ENCODE measurements around the gene EDC4.

EDC4 gene

GRCh38 chr16:67872131-67872630, 671 bp upstream of the EDC4 start:
- peaks cover 11% of the 10 kb centered on the region for H3K4me1 ChIP-seq (ENCODE audit: control insufficient read depth, insufficient read depth, low read length)
- peaks cover 17% of the 10 kb centered on the region for H3K36me3 ChIP-seq (ENCODE audit: control insufficient read depth, insufficient read depth, low read length)
- peak overlapping the region; percentile 74 for H3K27ac ChIP-seq (ENCODE audit: low read depth, low read length)
- H3K4me3 ChIP-seq (ENCODE audit: low read length) = peak overlapping the region; percentile 92
- H3K27me3 ChIP-seq (ENCODE audit: control insufficient read depth, insufficient read depth, low read length) = no peaks in the 10 kb centered on the region
- H3K9ac ChIP-seq (ENCODE audit: low read length) = peak overlapping the region; percentile 40

GRCh38 chr16:67873435-67874370, 851 bp downstream of the EDC4 start:
- Histone ChIP-seq H3K27me3 (ENCODE audit: control insufficient read depth, insufficient read depth, low read length) (no peaks in the 10 kb centered on the region), H3K9ac (ENCODE audit: low read length) (peak overlapping the region; percentile 76), H3K4me3 (ENCODE audit: low read length) (peak overlapping the region; percentile 92), H3K4me1 (ENCODE audit: control insufficient read depth, insufficient read depth, low read length) (peaks cover 11% of the 10 kb centered on the region), H3K36me3 (ENCODE audit: control insufficient read depth, insufficient read depth, low read length) (peaks cover 27% of the 10 kb centered on the region), H3K27ac (ENCODE audit: low read depth, low read length) (peak overlapping the region; percentile 74)

DNA sequence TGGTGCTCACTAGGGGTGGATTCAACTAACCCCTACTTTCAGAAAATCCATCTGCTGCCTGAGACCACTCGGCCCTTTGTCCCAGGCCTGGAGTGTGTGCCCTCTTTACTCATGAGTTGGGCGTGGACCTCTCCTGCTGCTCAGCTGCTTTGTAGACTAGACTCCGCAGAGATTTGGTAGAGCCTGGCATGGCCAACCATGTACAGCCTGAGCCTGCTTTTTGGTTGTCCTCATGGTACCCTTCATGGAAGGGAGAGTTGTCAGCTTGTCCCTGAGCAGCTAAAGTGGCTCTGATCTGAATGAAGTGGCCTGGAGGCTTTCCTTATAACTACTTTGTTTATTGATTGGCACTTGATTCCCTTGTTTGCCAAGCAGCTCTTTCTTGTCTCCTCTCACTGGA, 1.5 kb downstream of the EDC4 start:
- Histone ChIP-seq H3K4me3 (ENCODE audit: low read length) (peak overlapping the region; percentile 92), H3K4me1 (ENCODE audit: control insufficient read depth, insufficient read depth, low read length) (peaks cover 11% of the 10 kb centered on the region), H3K27ac (ENCODE audit: low read depth, low read length) (no peak overlapping the region), H3K9ac (ENCODE audit: low read length) (no peak overlapping the region), H3K27me3 (ENCODE audit: control insufficient read depth, insufficient read depth, low read length) (no peaks in the 10 kb centered on the region), H3K36me3 (ENCODE audit: control insufficient read depth, insufficient read depth, low read length) (peaks cover 33% of the 10 kb centered on the region)

GRCh38 chr16:67877064-67877463, 4.2 kb downstream of the EDC4 start:
- H3K9ac ChIP-seq (ENCODE audit: low read length) = no peak overlapping the region
- no peak overlapping the region for H3K27ac ChIP-seq (ENCODE audit: low read depth, low read length)
- no peak overlapping the region for H3K4me3 ChIP-seq (ENCODE audit: low read length)
- H3K27me3 ChIP-seq (ENCODE audit: control insufficient read depth, insufficient read depth, low read length) = no peaks in the 10 kb centered on the region
- peaks cover 59% of the 10 kb centered on the region for H3K36me3 ChIP-seq (ENCODE audit: control insufficient read depth, insufficient read depth, low read length)
- H3K4me1 ChIP-seq (ENCODE audit: control insufficient read depth, insufficient read depth, low read length) = peaks cover 11% of the 10 kb centered on the region

DNA sequence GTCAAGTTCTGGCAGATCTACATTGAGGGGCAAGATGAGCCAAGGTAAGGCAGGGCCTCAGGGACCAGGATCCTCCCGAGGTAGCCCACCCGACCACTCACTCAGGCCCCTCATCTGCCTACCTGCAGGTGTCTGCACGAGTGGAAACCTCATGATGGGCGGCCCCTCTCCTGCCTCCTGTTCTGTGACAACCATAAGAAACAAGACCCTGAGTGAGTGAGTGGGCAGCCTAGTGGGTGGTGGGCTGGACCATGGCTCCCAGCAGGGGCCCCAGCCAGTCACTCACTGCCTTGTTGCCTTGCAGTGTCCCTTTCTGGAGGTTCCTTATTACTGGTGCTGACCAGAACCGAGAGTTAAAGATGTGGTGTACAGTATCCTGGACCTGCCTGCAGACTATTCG, 5.4 kb downstream of the EDC4 start:
- Histone ChIP-seq H3K4me1 (ENCODE audit: control insufficient read depth, insufficient read depth, low read length) (peaks cover 9% of the 10 kb centered on the region), H3K27me3 (ENCODE audit: control insufficient read depth, insufficient read depth, low read length) (no peaks in the 10 kb centered on the region), H3K9ac (ENCODE audit: low read length) (no peak overlapping the region), H3K27ac (ENCODE audit: low read depth, low read length) (no peak overlapping the region), H3K4me3 (ENCODE audit: low read length) (no peak overlapping the region), H3K36me3 (ENCODE audit: control insufficient read depth, insufficient read depth, low read length) (peaks cover 71% of the 10 kb centered on the region)

DNA sequence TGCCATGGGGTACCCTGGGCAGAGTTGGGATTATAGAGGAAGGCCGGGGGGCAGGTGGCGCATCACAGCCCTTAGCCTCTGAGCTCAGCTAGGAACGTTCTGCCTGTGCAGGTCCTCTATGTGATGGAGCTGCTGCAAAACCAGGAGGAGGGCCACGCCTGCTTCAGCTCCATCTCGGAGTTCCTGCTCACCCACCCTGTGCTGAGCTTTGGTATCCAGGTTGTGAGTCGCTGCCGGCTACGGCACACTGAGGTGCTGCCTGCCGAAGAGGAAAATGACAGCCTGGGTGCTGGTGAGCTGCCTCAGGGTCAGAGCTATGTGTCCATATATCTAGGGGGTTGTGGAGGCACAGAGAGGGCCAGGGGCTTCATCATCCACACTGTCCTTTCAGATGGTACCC, 6.0 kb downstream of the EDC4 start:
- Histone ChIP-seq H3K9ac (ENCODE audit: low read length) (no peak overlapping the region), H3K4me1 (ENCODE audit: control insufficient read depth, insufficient read depth, low read length) (peaks cover 7% of the 10 kb centered on the region), H3K27ac (ENCODE audit: low read depth, low read length) (no peak overlapping the region), H3K27me3 (ENCODE audit: control insufficient read depth, insufficient read depth, low read length) (no peaks in the 10 kb centered on the region), H3K36me3 (ENCODE audit: control insufficient read depth, insufficient read depth, low read length) (peaks cover 76% of the 10 kb centered on the region), H3K4me3 (ENCODE audit: low read length) (no peak overlapping the region)

GRCh38 chr16:67879462-67879861, 6.6 kb downstream of the EDC4 start:
- peaks cover 3% of the 10 kb centered on the region for H3K4me1 ChIP-seq (ENCODE audit: control insufficient read depth, insufficient read depth, low read length)
- no peak overlapping the region for H3K27ac ChIP-seq (ENCODE audit: low read depth, low read length)
- no peak overlapping the region for H3K9ac ChIP-seq (ENCODE audit: low read length)
- peaks cover 80% of the 10 kb centered on the region for H3K36me3 ChIP-seq (ENCODE audit: control insufficient read depth, insufficient read depth, low read length)
- no peak overlapping the region for H3K4me3 ChIP-seq (ENCODE audit: low read length)
- no peaks in the 10 kb centered on the region for H3K27me3 ChIP-seq (ENCODE audit: control insufficient read depth, insufficient read depth, low read length)

DNA sequence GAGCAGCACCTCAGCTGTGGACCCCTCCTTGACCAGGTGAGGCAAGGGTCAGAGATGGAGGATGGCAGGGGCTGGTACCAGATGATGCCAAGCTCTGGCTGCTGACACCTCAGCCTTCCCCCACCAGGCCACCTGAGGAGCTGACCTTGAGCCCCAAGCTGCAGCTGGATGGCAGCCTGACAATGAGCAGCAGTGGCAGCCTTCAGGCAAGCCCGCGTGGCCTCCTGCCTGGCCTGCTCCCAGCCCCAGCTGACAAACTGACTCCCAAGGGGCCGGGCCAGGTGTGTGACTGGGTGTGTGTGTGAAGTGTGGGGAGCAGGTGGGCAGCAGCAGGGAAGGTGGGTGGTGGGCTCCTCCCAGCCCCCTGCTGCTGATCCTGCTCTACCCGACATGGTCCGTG, 7.1 kb downstream of the EDC4 start:
- Histone ChIP-seq H3K27me3 (ENCODE audit: control insufficient read depth, insufficient read depth, low read length) (no peaks in the 10 kb centered on the region), H3K4me3 (ENCODE audit: low read length) (no peak overlapping the region), H3K4me1 (ENCODE audit: control insufficient read depth, insufficient read depth, low read length) (peaks cover 3% of the 10 kb centered on the region), H3K27ac (ENCODE audit: low read depth, low read length) (no peak overlapping the region), H3K36me3 (ENCODE audit: control insufficient read depth, insufficient read depth, low read length) (peaks cover 80% of the 10 kb centered on the region), H3K9ac (ENCODE audit: low read length) (no peak overlapping the region)

- Histone ChIP-seq H3K36me3 (ENCODE audit: control insufficient read depth, insufficient read depth, low read length) (peaks cover 80% of the 10 kb centered on the region), H3K27me3 (ENCODE audit: control insufficient read depth, insufficient read depth, low read length) (no peaks in the 10 kb centered on the region), H3K4me1 (ENCODE audit: control insufficient read depth, insufficient read depth, low read length) (peaks cover 3% of the 10 kb centered on the region), H3K4me3 (ENCODE audit: low read length) (no peak overlapping the region), H3K9ac (ENCODE audit: low read length) (no peak overlapping the region), H3K27ac (ENCODE audit: low read depth, low read length) (no peak overlapping the region)
Measured at GRCh38 chr16:67880584-67880983, 7.7 kb downstream of the EDC4 start.

DNA sequence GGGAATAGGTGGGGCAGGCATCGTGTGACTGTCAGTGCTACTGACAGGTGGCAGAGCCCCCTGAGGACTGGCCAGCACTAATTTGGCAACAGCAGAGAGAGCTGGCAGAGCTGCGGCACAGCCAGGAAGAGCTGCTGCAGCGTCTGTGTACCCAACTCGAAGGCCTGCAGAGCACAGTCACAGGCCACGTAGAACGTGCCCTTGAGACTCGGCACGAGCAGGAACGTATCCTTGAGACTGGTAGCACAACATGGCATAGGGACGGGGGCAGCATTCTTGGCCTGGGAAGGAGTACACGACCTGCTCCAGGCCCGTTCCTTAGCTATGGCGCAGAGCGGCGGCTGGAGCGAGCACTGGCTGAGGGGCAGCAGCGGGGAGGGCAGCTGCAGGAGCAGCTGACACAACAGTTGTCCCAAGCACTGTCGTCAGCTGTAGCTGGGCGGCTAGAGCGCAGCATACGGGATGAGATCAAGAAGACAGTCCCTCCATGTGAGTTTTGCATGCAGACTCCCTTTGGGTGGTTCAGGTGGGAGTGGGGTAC, 8.8 kb downstream of the EDC4 start:
- Histone ChIP-seq H3K27ac (ENCODE audit: low read depth, low read length) (no peak overlapping the region), H3K9ac (ENCODE audit: low read length) (no peak overlapping the region), H3K4me3 (ENCODE audit: low read length) (no peak overlapping the region), H3K4me1 (ENCODE audit: control insufficient read depth, insufficient read depth, low read length) (peaks cover 3% of the 10 kb centered on the region), H3K36me3 (ENCODE audit: control insufficient read depth, insufficient read depth, low read length) (peaks cover 73% of the 10 kb centered on the region), H3K27me3 (ENCODE audit: control insufficient read depth, insufficient read depth, low read length) (no peaks in the 10 kb centered on the region)

GRCh38 chr16:67882374-67883145, 9.7 kb downstream of the EDC4 start:
- H3K9ac ChIP-seq (ENCODE audit: low read length) = no peak overlapping the region
- peaks cover 3% of the 10 kb centered on the region for H3K4me1 ChIP-seq (ENCODE audit: control insufficient read depth, insufficient read depth, low read length)
- H3K4me3 ChIP-seq (ENCODE audit: low read length) = no peak overlapping the region
- H3K36me3 ChIP-seq (ENCODE audit: control insufficient read depth, insufficient read depth, low read length) = peaks cover 65% of the 10 kb centered on the region
- H3K27ac ChIP-seq (ENCODE audit: low read depth, low read length) = no peak overlapping the region
- H3K27me3 ChIP-seq (ENCODE audit: control insufficient read depth, insufficient read depth, low read length) = no peaks in the 10 kb centered on the region

DNA sequence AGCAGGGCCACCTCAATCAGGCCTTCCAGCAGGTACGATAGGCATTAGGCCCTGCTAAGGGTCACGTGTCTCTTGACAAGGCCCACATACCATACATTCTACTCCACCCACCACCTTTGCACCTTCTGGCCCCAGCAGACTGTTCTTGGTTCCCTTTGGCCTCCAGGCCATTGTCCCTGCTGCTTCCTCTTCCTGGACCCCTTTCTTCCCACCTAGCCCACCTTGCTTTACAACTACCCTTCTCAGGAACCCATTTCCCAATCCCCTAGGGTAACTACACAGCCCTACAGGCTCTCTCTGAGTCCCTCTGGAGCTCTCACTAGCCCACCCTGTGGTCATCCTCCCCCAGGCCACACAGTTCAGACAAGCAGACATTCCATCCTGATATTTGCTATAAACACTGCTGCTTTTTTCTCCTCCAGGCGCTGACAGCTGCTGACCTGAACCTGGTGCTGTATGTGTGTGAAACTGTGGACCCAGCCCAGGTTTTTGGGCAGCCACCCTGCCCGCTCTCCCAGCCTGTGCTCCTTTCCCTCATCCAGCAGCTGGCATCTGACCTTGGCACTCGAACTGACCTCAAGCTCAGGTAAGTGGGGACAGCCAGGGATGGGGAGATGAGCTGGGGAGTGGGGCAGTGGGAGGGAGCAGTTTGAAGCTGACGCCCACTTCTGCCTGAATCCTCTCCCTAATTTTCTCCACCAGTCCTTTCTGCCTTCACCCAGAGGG, 10.5 kb downstream of the EDC4 start:
- no peak overlapping the region for H3K9ac ChIP-seq (ENCODE audit: low read length)
- no peaks in the 10 kb centered on the region for H3K27me3 ChIP-seq (ENCODE audit: control insufficient read depth, insufficient read depth, low read length)
- H3K27ac ChIP-seq (ENCODE audit: low read depth, low read length) = no peak overlapping the region
- peaks cover 57% of the 10 kb centered on the region for H3K36me3 ChIP-seq (ENCODE audit: control insufficient read depth, insufficient read depth, low read length)
- peaks cover 3% of the 10 kb centered on the region for H3K4me1 ChIP-seq (ENCODE audit: control insufficient read depth, insufficient read depth, low read length)
- no peak overlapping the region for H3K4me3 ChIP-seq (ENCODE audit: low read length)

Data from rectal smooth muscle tissue (tissue), 1 donor.